ENCODE measurements around the gene DHDDS.

GRCh38 chr1:26387447-26387846 is 44.7 kb upstream of the DHDDS start:
- no peak for TF ChIP-seq CTCF (CRISPR knock-in tag; IDR thresholded peaks at IDR 0.05)
- peak; percentile 83 for TF ChIP-seq HMG20B (CRISPR knock-in tag; conservative IDR thresholded peaks at IDR 0.05)
- no peak for TF ChIP-seq EZH2 (conservative IDR thresholded peaks at IDR 0.05; ENCODE audit: low read depth, low read length)
- peak; percentile 66 for TF ChIP-seq CREB1 (IDR thresholded peaks at IDR 0.05)
- peak; percentile 89 for TF ChIP-seq CREB1 (CRISPR knock-in tag; IDR thresholded peaks at IDR 0.05)
- no peak for TF ChIP-seq ZBTB44 (CRISPR knock-in tag; IDR thresholded peaks at IDR 0.05)
- TF ChIP-seq TRIM24 (CRISPR knock-in tag; IDR thresholded peaks at IDR 0.05): 0 out of 2 replicates have a peak, but pooled peaks have one; percentile 54
- peak; percentile 95 for TF ChIP-seq RXRB (CRISPR knock-in tag; IDR thresholded peaks at IDR 0.05; ENCODE audit: borderline replicate concordance)
